ENCODE measurements around the gene RPS15. TPM values are rescaled to one million over a fixed set of nuclear protein-coding genes. Genes with fewer than 3 reads are reported as not detected.

Gene RPS15
- total and polyA plus RNA-seq, 2 of the 13 experiments (the other 11 are each of a cell fraction or from before 2014, with no cell fraction given), result 695 to 1,411 TPM

- TF ChIP-seq ZNF687 (CRISPR knock-in tag; IDR thresholded peaks at IDR 0.05), result peak; percentile 75
- TF ChIP-seq ATAD3A (CRISPR knock-in tag; IDR thresholded peaks at IDR 0.05), result no peak
- no peak for TF ChIP-seq SOX6 (IDR thresholded peaks at IDR 0.05)
- peak; percentile 26; the same call in 1 of the 2 replicates for TF ChIP-seq SOX6 (CRISPR knock-in tag; IDR thresholded peaks at IDR 0.05)
- TF ChIP-seq FOXO1 (CRISPR knock-in tag; IDR thresholded peaks at IDR 0.05), result 0 out of 2 replicates have a peak, but pooled peaks have one; percentile 2
- TF ChIP-seq PCBP1 (IDR thresholded peaks at IDR 0.05; ENCODE audit: borderline replicate concordance, low read depth, low read length), result 0 out of 2 replicates have a peak, but pooled peaks have one; percentile 25
Measured at GRCh38 chr19:1481224-1481892, 43.2 kb downstream of the RPS15 start (continued).

- in situ Hi-C loops (cut with HindIII; ENCODE audit: extremely low pct_ligation_motif_present, low pct_unique_long_range_greater_than_20kb) (no loop called here), intact Hi-C loops (cut with micrococcal nuclease; ENCODE audit: unreplicated experiment) (no loop called here)
- Histone ChIP-seq H3K27ac (ENCODE audit: extremely low read length, insufficient read depth, low read length) (peak overlapping the region; percentile 85), H4K20me1 (ENCODE audit: insufficient read depth, low read length) (0 out of 2 replicates have a peak, but pooled peaks cover 3% of the 10 kb centered on the region), H3K4me2 (ENCODE audit: low read depth, low read length) (no peak overlapping the region), H2AFZ (ENCODE audit: low read length) (no peak overlapping the region), H3K4me1 (ENCODE audit: insufficient read depth, low read length) (peaks cover 46% of the 10 kb centered on the region), H3K9ac (ENCODE audit: insufficient read depth, low read depth, low read length) (peak overlapping the region; percentile 40; the same call in 1 of the 2 replicates), H3K9me3 (ENCODE audit: low read length) (no peaks in the 10 kb centered on the region), H3K27me3 (ENCODE audit: control insufficient read depth in 1 of 2, insufficient read depth in 2 of 2, low read length in 2 of 2) (no peaks in the 10 kb centered on the region), H3K79me2 (ENCODE audit: insufficient read depth, low read length) (peaks cover 14% of the 10 kb centered on the region), H3K36me3 (replicated peaks in 1 of 2; ENCODE audit: control insufficient read depth in 1 of 2, insufficient read depth in 2 of 2, low read length in 2 of 2) (peaks cover 2 to 4% of the 10 kb centered on the region in 2 experiments; a peak in 1 of 5 replicates), H3K4me3 (replicated peaks in 1 of 3; ENCODE audit: insufficient read depth in 1 of 3, low read depth in 2 of 3, low read length in 3 of 3) (no peak overlapping the region)
- FAIRE-seq (no peak), ATAC-seq (no peak), DNase-seq (ENCODE audit: low spot score) (no peak)
- BruUV-seq (replicated peaks), result no TSS peak
- ChIA-PET CTCF (ENCODE audit: low intra/inter-chr PET ratio, low total read pairs) (no interaction called here), POLR2A (interaction anchor here (2.7 kb wide), 1 partner anchor 10 kb away, joined by 29 read pairs; the partner anchor contains the start of gene REEP6)
- over 99% methylated on average over 15 of the region's 36 CpGs for WGBS (ENCODE audit: low lambda C conversion rate)
- no peak for TF ChIP-seq ARNT (IDR thresholded peaks at IDR 0.05)
- 0 out of 2 replicates have a peak, but pooled peaks have one; percentile 58 for TF ChIP-seq DNMT1 (CRISPR knock-in tag; IDR thresholded peaks at IDR 0.05)
- no peak for TF ChIP-seq ZNF512B (CRISPR knock-in tag; IDR thresholded peaks at IDR 0.05; ENCODE audit: borderline replicate concordance)
Measured at GRCh38 chr19:1481893-1482360, 43.7 kb downstream of the RPS15 start.
